NCI-H1048 (cell line): ENCODE data around the gene CHD6.

ENCODE experiments used
- DNase-seq: peaks from one replicate; lab custom pipeline; 2025; lab: John Stamatoyannopoulos, UW

CHD6 gene

DNA sequence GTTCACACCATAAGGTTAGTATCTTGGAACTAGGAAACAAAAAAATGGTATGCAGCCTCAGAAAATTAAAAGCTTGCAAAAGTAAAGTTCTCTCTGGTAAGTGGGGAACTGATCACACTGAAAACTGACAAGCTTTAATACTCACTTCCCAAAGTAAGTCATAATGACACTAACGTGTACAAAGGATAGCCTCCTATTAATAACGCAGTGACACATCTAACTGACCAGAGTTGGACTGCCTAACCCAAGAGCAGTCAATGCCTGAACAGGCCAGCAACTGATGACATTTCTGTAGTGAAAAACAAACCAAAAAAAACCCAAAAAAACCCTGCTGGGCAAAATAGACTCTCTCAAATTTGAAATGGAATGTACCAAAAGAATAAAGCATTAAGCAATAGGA is 30.7 kb downstream of the CHD6 start:
- no peak for DNase-seq

DNA sequence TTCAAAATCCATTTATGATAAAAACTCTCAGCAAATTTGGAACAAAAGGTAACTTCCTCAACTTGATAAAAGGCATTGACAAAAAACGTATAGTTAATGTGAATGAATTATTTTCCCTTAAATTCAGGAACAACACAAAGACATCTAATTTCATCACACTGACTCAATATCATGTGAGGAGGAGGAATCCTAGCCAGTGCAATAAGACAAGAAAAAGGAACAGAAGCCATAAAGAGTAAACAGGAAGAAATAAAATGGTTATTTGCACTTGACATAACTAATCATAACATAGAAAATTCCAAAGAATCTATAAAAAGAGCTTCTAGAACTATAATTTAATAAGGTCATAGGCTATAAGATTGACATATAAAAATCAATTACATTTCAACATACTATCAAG is 31.4 kb downstream of the CHD6 start:
- no peak for DNase-seq

GRCh38 chr20:41580350-41580749 is 37.8 kb downstream of the CHD6 start:
- no peak for DNase-seq

DNA sequence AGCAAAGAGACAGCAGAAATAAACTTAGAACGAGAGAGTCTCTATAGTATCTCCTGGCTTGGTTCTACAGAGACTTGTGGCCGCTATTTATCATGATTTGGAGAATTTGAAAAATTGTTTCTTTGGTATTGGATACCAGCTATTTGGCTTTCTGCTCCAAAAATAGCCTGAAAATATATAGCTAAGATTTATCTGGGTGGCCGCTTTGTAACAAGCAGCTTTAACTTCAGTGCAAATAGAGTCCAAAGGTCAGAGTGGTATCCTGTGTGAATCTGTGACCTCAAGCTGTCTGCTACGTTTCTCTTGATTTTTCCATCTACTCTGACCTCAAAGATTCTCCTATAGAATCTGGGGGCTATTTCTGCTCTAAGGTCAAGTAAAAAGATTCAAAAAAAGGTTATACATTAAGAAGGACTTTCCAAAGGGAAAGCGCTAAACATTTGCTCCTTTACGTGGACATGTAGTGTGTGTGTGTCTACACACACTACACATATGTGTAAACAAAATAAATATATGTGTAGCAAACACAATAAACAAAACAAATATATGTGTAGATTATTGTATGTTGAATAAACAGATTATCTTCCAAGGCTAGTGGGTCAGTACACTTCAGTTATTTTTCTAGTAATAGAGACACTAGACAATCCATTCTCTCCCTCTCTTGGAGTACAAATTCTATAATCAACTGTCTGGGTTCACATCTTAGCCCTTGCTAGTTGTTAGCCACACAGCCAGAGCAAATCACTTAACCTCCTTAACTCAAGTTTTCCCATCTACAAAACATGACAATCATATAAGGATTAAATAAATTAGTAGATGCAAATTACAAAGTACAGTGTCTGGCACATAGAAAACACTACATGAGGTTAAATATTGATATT is 40.8 kb downstream of the CHD6 start:
- DNase-seq, result no peak

GRCh38 chr20:41575412-41575811 is 42.8 kb downstream of the CHD6 start:
- no peak for DNase-seq

- no peak for DNase-seq
These were observed 43.3 kb downstream of the CHD6 start for GRCh38 chr20:41574802-41575389.

GRCh38 chr20:41573955-41574354 is 44.2 kb downstream of the CHD6 start:
- DNase-seq, result no peak

DNA sequence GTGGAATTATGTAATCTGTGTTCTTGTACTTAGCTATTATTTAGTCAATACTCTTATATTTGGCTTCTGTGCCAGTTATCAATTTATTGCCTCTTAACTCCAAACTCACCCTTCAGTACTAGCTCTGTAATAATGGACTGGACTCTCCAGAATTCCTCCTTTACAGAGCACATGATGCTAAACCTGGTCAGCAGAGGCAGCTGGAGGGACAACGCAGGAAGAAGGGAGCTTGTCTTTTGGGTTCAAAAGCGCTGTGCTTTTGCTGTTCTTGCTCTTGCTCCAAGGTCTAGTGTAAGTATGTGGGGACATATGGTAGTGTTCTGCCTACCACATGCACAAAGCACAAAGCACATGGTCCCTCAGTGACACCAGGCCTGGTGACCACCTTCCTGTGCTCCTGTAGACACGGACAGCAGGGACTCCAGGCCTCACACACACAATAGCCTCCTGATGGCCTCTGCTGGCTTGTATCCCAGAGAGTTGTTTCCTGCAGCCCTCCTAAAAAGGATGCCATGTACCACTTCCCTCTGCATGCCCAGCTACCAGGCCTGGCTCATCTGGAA is 46.1 kb downstream of the CHD6 start:
- no peak for DNase-seq

DNA sequence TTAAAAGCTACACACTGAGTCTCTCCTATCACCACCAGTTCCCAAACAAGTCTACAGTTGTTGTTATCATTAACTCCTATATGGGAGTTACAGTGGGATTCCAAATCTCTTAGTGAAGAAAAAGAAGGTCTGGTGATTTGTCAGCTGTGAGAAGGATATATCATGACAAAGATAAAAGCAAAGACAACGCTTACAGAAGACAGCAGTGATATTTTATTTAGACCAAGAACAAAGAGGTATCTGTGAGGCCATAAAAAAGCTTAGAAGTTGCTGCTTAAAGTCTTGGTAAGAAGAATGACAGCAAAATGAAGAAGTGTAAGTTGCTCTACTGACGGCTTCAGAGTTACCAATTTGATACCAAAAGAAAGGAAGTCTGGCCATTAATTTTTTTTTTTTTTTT is 47.2 kb downstream of the CHD6 start:
- DNase-seq, result no peak

DNA sequence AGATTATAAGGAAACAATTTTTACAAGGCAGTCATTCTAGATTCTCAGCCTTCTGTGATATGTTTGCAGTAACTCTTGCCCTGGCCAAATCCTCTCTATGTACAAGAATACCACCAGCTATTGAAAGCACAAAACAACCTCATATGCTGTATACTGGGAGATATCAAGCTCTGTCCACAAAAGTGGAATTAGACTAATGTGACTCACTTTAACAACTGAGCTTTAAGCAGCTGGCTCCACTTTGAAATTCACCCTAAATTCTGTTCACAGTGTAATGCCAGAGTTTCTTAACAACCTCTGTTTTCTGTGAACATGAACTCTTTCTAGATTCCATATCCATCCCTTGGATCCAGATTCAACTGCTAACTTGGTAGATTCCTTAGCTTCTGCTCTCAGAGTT is 47.6 kb downstream of the CHD6 start:
- no peak for DNase-seq

DNA sequence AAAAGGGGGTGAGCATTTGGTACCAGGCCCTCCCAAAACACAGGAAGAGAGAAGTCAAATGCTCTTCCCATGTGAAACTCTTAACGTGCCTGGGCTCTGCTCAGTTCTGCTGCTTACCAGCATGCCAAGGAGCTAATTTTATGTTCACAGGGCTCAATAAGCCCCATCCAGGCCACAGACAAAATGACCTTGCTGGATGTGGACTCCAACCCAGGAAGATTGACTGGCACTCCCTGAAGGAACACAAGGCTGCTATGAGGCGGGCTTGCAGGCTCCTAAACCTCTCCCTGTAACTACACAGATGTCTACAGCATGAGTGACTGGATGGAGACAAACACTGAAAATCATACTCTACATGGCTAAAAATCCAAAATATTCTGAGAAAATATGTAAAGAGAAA is 50.6 kb downstream of the CHD6 start:
- DNase-seq, result no peak

DNA sequence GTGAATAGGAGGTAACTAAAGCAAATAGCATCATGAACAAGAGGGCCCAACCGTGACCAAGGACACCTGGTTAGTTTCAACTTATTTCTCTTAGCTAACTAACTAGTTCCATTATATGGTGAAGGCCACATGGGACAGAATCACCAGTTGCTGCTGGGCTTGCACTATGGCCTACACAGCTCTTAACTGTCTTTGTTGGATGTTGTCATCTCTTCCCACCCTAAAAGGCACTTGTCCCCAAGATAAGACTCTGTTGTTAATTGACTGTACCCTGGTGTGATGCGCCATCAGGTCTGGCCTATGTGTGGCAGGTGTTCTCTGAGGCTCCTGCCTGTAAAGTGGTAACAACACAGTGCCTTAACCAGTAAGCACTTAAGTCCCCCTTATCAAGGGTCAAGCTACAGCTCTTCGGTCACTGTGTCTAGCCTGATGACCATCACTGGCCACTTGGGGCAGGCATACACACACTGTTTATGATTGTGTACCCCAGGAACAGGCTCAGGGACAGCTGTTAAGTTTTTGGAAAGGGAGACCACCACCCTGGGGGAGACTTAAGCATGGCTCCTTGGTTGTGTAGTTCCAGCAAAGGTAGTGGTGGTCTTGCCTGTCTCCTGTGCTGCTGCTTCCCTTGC is 51.2 kb downstream of the CHD6 start:
- no peak for DNase-seq

DNA sequence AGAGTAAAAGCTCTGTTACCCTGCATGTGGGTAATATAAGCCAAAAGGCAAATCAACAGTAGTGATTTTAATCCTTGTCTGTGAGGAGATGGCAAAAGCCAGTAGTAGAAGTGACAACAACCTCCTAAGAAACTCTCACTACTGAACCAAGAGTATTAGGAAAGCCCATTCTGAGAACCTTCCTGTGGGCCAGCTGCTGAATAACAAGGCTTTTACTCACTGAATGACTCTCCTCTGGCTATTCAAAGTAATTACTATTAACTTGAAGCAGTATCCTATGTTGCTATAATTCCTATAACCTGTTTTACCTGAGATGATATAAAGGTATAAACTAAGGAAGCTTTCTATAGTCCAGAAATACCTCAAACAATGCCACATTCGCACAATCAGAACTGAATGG is 55.1 kb downstream of the CHD6 start:
- no peak for DNase-seq

GRCh38 chr20:41560970-41561369 is 57.2 kb downstream of the CHD6 start:
- no peak for DNase-seq

DNA sequence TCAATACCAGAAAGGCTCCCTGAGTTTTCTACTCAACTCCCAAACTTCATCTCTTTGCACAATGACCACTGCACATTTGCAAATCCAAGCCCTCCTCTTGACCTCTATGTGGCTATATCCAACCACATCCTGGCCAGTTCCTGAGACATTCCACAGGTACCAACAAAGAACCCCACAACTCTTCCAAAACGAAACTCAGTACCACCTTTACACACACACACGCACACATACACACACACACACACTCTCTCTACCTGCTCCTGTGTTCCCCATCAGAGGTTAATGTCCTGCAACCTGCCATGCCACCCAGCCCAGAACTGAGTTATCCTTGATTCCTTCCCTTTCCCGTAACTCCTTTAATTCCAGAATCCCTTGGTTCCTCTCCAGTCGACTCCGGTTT is 58.5 kb downstream of the CHD6 start:
- no peak for DNase-seq

- DNase-seq, result no peak
These were observed 64.9 kb downstream of the CHD6 start for GRCh38 chr20:41553142-41553879.

- no peak for DNase-seq
These were observed 65.7 kb downstream of the CHD6 start for GRCh38 chr20:41552295-41553068.

- no peak for DNase-seq
These were observed 67.0 kb downstream of the CHD6 start for GRCh38 chr20:41551011-41551705.

- DNase-seq, result no peak
These were observed 71.0 kb downstream of the CHD6 start for GRCh38 chr20:41547221-41547620.

GRCh38 chr20:41546535-41546934 is 71.6 kb downstream of the CHD6 start:
- no peak for DNase-seq

- DNase-seq, result no peak
These were observed 73.7 kb downstream of the CHD6 start for GRCh38 chr20:41544472-41544871.
